HG03097 (cell line): ENCODE data around the gene SKIDA1.

ENCODE experiments used
- ATAC-seq: cut with Tn5 transposase; IDR thresholded peaks from one replicate; pipeline ENCODE4 v1.9.1; 2021; ENCODE audit not compliant: unreplicated experiment, low FRiP score

SKIDA1 gene

GRCh38 chr10:21502348-21502740, 23.1 kb downstream of the SKIDA1 start:
- ATAC-seq = no peak

GRCh38 chr10:21501731-21502347, 23.6 kb downstream of the SKIDA1 start:
- no peak for ATAC-seq

GRCh38 chr10:21501091-21501490, 24.4 kb downstream of the SKIDA1 start:
- ATAC-seq = no peak

- no peak for ATAC-seq
Observed at GRCh38 chr10:21500578-21500910, 24.9 kb downstream of the SKIDA1 start.

GRCh38 chr10:21499701-21500577, 25.5 kb downstream of the SKIDA1 start:
- ATAC-seq = no peak

GRCh38 chr10:21498986-21499385, 26.5 kb downstream of the SKIDA1 start:
- no peak for ATAC-seq

- no peak for ATAC-seq
Observed at GRCh38 chr10:21498377-21498776, 27.1 kb downstream of the SKIDA1 start.

GRCh38 chr10:21497177-21497807, 28.2 kb downstream of the SKIDA1 start:
- no peak for ATAC-seq

GRCh38 chr10:21496343-21497176, 28.9 kb downstream of the SKIDA1 start:
- peak; percentile 40 for ATAC-seq

- peak; percentile 77 for ATAC-seq
Observed at GRCh38 chr10:21495752-21496342, 29.6 kb downstream of the SKIDA1 start.

GRCh38 chr10:21495002-21495751, 30.3 kb downstream of the SKIDA1 start:
- ATAC-seq = no peak

GRCh38 chr10:21494191-21495001, 31.1 kb downstream of the SKIDA1 start:
- ATAC-seq = no peak

- no peak for ATAC-seq
Observed at GRCh38 chr10:21493784-21494183, 31.7 kb downstream of the SKIDA1 start.

- ATAC-seq = no peak
Observed at GRCh38 chr10:21492421-21492820, 33.1 kb downstream of the SKIDA1 start.

- ATAC-seq = no peak
Observed at GRCh38 chr10:21490711-21491105, 34.8 kb downstream of the SKIDA1 start.

GRCh38 chr10:21490028-21490710, 35.3 kb downstream of the SKIDA1 start:
- no peak for ATAC-seq

GRCh38 chr10:21488957-21489446, 36.5 kb downstream of the SKIDA1 start:
- no peak for ATAC-seq

GRCh38 chr10:21488246-21488956, 37.1 kb downstream of the SKIDA1 start:
- ATAC-seq = no peak
